ENCODE data around the gene TFR2.

DNA sequence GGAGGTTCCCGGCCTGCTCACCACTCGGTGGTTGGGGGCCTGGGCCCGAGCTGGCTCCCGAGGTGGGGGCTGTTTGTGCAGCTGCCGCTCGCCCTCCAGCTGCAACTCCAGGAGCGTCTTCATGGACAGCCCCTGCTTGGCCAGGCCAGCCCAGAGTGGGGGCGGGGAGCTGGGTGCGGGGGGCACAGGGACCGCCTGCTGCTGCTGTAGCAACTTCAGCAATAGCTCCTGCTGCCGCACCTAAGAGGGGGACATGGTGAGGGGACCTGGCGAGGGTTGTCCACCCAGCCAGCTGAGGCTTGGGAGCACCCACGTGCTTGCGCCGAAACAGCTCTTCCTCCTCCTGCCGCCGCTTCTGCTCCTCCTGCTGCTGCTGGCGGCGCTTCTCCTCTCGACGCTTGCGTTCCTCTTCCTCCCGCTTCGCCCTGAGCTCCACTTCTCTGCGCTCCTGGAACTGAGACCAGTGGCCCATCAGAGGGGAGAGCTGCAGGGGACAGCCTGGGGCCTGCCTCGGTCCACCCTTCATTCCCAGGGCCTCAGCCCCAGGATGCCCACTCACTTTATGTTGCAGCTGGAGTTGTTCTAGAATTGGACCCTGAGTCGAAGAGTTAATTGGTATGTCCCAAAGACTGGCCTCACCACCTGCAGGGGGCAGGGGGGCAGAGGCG is 41.8 kb upstream of the TFR2 start:
- TF ChIP-seq, protein P1, sequence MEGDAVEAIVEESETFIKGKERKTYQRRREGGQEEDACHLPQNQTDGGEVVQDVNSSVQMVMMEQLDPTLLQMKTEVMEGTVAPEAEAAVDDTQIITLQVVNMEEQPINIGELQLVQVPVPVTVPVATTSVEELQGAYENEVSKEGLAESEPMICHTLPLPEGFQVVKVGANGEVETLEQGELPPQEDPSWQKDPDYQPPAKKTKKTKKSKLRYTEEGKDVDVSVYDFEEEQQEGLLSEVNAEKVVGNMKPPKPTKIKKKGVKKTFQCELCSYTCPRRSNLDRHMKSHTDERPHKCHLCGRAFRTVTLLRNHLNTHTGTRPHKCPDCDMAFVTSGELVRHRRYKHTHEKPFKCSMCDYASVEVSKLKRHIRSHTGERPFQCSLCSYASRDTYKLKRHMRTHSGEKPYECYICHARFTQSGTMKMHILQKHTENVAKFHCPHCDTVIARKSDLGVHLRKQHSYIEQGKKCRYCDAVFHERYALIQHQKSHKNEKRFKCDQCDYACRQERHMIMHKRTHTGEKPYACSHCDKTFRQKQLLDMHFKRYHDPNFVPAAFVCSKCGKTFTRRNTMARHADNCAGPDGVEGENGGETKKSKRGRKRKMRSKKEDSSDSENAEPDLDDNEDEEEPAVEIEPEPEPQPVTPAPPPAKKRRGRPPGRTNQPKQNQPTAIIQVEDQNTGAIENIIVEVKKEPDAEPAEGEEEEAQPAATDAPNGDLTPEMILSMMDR (IDR thresholded peaks at IDR 0.05) = no peak
- no peak for TF ChIP-seq POLR2A (IDR thresholded peaks at IDR 0.05)

All from esophagus squamous epithelium (tissue), 4 donors.